Caki2 (cell line): Measurements from ENCODE around the gene LOXHD1. TPM values are rescaled to one million over a fixed set of nuclear protein-coding genes. Genes with fewer than 3 reads are reported as not detected.

Experiments used
- DNase-seq: peaks from one replicate; pipeline ENCODE4 v3.0.0-alpha.2; 2015; ENCODE audit warnings: low read depth
- in situ Hi-C: cut with HindIII; loops from 2 replicates; pipeline ENCODE4 v1.10.0; 2016; ENCODE audit warnings: low sequenced_read_pairs, low pct_unique_long_range_greater_than_20kb, mixed read lengths
- total RNA-seq: library from RNA; depleted of rRNA; stranded (reverse); fragments of >200 nt; shearing (Covaris generic); gene quantifications from 2 replicates; pipeline ENCODE4 v1.2.3, GENCODE V29; 2014; ENCODE audit warnings: low replicate concordance

LOXHD1 gene
- total RNA-seq, 1 experiment from 2014 or later: not detected

GRCh38 chr18:46474487-46475389 is 182.3 kb downstream of the LOXHD1 start:
- in situ Hi-C loops: no loop called here
- no peak for DNase-seq

GRCh38 chr18:46471809-46472498 is 185.1 kb downstream of the LOXHD1 start:
- in situ Hi-C loops: no loop called here
- DNase-seq: no peak

DNA sequence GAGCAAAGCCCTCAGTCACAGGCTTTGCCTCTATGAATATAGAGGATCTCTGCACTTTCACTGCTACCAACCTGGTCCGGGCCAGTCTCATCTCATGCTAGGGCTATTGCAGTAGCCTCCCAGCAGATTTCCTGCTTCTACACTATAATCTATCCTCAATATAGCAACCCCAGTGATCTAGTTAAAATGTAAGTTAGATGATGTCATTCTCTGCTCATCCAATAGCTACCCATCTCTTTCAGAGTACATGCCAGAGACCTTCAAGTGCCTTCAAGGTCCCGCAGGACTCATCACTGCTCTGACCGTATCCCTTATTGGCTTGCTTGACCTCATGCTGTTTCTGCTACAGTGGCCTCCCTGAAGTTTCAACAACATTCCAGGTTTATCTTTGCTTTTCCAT is 186.3 kb downstream of the LOXHD1 start:
- in situ Hi-C loops: no loop called here
- no peak for DNase-seq

DNA sequence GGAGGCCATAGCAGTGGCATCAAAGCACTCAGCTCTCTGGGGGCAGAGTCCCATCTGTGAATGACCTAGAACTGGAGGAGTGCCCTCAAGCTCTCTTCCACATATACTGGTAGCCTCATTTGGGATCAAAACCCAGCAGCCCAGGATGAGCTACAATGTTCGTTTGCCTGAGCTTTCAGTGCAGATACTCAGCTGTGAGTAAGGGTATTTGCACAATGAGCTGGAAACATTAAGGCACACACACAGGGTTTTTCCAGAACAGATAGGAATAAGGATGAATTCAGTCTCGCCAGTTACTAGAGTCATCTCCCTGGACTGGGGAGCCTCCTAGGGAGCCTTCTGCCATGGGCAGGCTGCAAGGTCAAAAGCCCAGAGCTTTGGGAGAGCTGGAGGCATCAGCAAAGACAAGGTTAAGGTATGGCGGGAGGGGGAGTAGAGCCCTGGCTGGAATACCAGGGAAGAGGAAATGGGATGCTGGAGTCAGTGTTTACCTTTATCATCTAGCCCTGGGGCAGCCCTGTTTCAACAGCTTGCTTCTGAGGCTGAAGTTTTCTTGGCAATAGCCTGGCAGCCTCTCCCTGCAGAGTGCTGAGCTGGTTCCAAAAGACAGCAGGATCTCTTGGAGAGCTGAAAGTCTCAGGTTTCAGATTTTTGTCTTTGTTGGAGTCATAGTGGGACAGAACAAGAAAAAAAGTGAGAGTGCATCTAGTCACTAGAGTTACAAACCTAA is 187.7 kb downstream of the LOXHD1 start:
- in situ Hi-C loops: no loop called here
- DNase-seq: no peak

DNA sequence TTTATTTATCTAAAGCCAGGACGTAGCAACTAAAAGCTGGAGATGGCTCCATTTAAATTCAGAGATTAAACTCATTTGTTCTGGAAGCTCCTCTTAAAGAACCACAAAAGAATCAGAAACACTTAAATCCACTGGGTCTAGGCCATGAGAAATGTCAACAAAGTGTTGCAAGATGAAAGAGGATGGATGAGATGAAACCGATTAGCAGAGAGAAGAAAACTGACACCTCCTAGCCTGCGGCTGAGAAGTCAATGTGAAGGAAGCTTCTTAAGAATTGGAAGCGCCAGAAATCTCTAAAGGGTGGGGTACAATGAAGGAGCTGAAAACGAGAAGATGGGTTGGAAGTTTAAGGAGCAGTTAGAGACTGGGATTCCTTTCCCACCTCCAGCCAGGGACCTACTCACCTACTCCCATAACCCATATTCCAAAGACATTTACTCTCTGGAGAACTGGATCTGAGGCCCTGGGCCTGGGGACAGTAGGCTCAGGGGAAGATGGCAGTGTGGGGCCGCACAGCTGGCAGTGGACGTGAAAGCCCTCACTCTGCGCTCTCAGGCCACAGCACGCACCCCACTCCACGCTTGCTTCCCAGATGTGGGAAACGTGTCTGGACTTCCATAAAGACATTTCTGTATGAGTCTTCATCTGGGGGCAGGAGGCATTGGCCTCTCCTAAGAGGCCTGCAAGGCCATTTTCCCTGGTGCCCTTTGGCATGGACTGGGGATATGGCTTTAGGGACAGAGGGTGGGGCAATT is 188.4 kb downstream of the LOXHD1 start:
- DNase-seq: no peak
- in situ Hi-C loops: no loop called here

DNA sequence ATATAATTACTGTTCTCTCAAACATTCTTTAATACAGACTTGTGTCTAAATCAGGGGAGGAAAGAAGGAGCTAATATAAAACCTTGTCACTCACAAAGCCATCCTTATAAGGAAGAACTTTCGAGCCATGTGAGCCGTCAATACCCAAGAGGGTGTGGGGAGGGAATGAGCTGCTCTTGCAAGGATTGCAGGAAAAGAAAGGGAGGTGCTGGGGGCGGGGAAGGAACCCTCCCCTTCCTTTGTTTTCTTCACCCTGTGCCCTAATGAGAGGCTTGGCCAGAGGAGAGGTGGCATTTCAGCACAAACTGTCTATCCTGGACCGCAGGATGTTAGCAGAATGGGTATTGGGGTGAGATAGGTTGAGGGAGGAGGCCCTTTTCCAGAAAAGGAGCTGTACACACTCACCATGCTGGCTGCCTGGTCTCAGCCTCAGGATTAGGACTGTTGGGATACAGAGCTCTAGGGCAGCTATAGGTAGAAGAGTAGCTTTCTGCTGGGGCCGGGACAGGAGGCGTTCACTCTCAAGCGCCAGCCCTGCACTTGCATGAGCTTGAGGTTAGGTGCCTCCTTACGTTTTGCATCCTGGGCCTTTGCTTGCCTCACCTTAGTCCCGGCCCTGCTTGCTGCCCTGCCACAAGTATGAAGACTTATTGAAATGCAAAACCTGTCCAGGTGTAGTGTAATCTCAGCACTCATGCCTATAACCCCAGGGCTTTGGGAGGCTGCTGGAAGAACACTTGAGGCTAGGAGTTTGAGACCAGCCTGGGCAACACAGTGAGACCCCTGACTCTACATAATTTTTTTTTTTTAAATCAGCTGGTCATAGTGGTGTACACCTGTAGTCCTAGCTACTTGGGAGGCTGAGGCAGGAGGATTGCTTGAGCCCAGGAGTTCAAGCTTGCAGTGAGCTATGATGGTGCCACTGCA is 190.5 kb downstream of the LOXHD1 start:
- no peak for DNase-seq
- in situ Hi-C loops: no loop called here

- DNase-seq: no peak
- in situ Hi-C loops: no loop called here
Observed at GRCh38 chr18:46464926-46465655, 191.9 kb downstream of the LOXHD1 start.

GRCh38 chr18:46462523-46462922 is 194.5 kb downstream of the LOXHD1 start:
- no peak for DNase-seq
- in situ Hi-C loops: no loop called here

GRCh38 chr18:46461993-46462392 is 195.0 kb downstream of the LOXHD1 start:
- in situ Hi-C loops: no loop called here
- DNase-seq: no peak

- in situ Hi-C loops: no loop called here
- DNase-seq: no peak
Observed at GRCh38 chr18:46460754-46461153, 196.3 kb downstream of the LOXHD1 start.

DNA sequence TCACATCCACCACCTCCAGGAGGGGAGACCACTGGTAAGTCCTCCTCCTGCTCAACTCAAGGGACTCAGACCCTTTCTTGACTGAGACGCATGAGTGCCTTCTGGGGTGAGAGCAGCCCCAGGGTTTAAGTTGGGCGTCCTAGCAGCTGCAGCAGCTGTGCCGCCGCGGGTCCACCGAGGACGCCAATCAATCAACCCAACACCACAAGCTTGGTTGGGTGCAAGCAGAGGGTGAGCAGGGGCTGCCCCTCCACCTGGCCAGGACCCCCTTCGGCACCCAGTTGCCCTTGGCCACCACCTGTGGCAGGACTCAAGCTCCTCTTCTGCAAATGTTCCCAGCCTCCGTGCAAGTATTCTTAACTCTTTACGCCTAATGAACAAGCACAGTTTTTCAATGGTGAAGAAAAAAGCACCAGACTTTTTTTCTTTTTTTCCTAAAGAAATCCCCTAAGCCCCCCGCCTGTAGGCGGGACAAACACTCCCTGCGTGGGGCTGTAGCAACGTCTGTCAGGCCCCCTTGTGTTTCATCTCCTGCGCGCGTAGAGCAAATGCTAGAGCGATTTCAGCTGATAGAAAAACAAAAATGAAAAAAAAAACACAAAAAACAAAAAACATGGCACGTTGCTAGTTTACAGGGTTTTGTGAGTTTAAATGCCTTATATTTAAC is 197.1 kb downstream of the LOXHD1 start:
- DNase-seq: no peak
- in situ Hi-C loops: no loop called here

DNA sequence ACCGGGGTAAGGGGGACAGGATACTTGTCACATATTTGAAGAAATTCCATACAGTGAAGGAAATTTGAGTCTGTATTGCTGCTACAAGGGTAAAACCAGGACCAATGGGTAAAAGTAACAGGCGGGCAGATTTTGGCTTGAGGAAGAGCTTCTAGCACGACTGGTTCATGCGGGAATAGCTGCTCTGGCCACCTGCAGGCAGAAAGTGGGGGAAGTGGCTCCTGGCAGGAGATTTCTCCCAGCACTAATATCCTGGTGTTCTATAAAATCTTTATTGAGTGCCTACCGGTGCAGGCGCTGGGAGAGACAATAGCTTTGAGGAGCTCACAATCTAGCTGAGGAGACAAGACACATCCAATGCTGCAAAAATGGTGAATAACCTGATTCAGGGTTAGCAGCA is 198.5 kb downstream of the LOXHD1 start:
- in situ Hi-C loops: no loop called here

DNA sequence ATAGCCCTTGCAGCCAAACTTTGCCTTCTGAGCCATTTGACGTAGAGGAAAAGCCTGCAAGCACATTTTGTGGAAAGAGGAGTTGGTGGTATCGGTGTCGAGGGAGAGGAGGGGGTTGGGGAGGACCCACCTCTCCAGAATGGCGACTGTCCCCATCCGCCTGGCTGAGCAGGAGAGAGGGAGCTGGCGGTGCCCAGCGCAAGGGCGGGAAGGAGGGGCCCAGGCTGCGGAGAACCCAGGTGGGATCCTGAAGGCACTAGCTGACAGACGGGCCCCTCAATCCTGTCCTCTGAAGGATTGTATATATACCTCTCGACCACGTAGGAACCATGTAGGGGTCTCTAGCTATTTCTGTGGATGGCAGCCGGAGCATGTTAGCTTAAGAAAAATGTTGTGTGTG is 200.3 kb downstream of the LOXHD1 start:
- in situ Hi-C loops: no loop called here
- no peak for DNase-seq

More for the DNA sequence above, 198.5 kb downstream of the LOXHD1 start:
- DNase-seq: no peak

DNA sequence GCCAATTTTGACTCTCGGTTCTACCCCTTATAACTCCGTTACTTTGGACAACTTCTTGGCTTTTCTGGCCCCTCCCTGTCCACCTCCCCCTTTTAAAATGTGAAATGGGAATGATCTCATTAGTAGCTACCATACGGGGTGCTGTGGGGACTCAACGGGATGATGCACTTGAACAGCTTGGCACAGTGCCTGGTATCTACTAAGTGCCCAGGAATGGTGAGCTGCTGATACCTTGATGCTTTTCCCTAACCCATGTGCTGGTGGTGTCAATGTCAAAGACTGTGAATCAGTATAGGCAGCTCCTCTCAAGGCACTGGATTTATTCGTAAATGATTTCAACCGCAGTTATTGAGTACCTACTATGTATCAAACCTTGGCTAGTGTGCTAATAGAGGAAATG is 204.2 kb downstream of the LOXHD1 start:
- DNase-seq: peak; percentile 31

GRCh38 chr18:46449499-46449898 is 207.5 kb downstream of the LOXHD1 start:
- no peak for DNase-seq

More for the DNA sequence above, 204.2 kb downstream of the LOXHD1 start:
- in situ Hi-C loops: no loop called here

DNA sequence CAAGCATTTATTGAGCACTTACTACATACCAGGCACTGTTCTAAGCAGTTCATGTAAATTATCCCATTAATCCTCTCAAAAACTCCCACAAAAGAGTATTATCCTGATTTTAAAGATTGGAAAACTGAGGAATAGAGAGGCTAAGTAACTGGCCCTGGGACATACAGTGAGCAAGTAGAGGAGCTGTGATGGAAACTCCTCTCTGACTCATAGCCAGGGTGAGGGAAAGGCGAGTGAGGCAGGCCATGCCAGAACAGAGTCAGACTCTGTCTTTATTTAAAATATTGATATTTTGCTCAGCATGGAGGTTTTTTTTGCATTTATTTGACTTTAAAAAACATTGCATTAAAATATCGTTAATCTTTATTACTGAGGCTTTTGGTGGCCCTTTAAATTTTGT is 208.0 kb downstream of the LOXHD1 start:
- no peak for DNase-seq

More at GRCh38 chr18:46449499-46449898, 207.5 kb downstream of the LOXHD1 start:
- in situ Hi-C loops: no loop called here

More for the DNA sequence above, 208.0 kb downstream of the LOXHD1 start:
- in situ Hi-C loops: no loop called here
